GM23338 (cell line): ENCODE measurements around the gene GDAP1L1. TPM values are rescaled to one million over a fixed set of nuclear protein-coding genes. Genes with fewer than 3 reads are reported as not detected.
A peak's percentile ranks its signal among the peaks of the same experiment; 100 is the strongest.

Experiments used
- ATAC-seq: fragments of 200-7000 bp; cut with Tn5 transposase; 3 replicates; pipeline ENCODE4 v1.9.1; 2020
- DNase-seq: peaks from one replicate; pipeline ENCODE4 v3.0.0-alpha.2; 2015; ENCODE audit warnings: low spot score
- H2AFZ ChIP-seq: fragments of 200-600 bp; sonication (generic); 2 replicates; pipeline ENCODE4 v1.8.0; 2016; ENCODE audit warnings: antibody characterized with exemption, mild to moderate bottlenecking, moderate library complexity
- H3F3A ChIP-seq: fragments of 200-600 bp; sonication (generic); replicated peaks from 2 replicates; pipeline ENCODE4 v1.8.0; 2017; ENCODE audit warnings: antibody characterized with exemption, mixed run types, low read depth
- H3K27ac ChIP-seq: fragments of 200-600 bp; sonication (generic); 2 replicates; pipeline ENCODE4 v1.6.1; 2016; ENCODE audit warnings: low read depth
- H3K27me3 ChIP-seq: fragments of 200-600 bp; sonication (generic); 2 replicates; pipeline ENCODE4 v1.8.0; 2016; ENCODE audit warnings: mild to moderate bottlenecking, mixed run types, moderate library complexity; ENCODE audit not compliant: insufficient read depth
- H3K36me3 ChIP-seq: fragments of 200-600 bp; sonication (generic); 2 replicates; pipeline ENCODE4 v1.8.0; 2016; ENCODE audit warnings: mild to moderate bottlenecking; ENCODE audit not compliant: insufficient read depth
- H3K4me1 ChIP-seq: fragments of 200-600 bp; sonication (generic); 2 replicates; pipeline ENCODE4 v1.8.0; 2016; ENCODE audit warnings: mild to moderate bottlenecking, moderate library complexity; ENCODE audit not compliant: insufficient read depth
- H3K4me2 ChIP-seq: fragments of 200-600 bp; sonication (generic); 2 replicates; pipeline ENCODE4 v1.7.1; 2017; ENCODE audit warnings: mixed run types
- H3K4me3 ChIP-seq: fragments of 200-600 bp; sonication (generic); 2 replicates; pipeline ENCODE4 v1.6.1; 2016; ENCODE audit warnings: mixed run types
- H3K79me2 ChIP-seq: fragments of 200-600 bp; sonication (generic); replicated peaks from 2 replicates; pipeline ENCODE4 v1.8.0; 2017; ENCODE audit warnings: mild to moderate bottlenecking; ENCODE audit not compliant: insufficient read depth
- H3K9me2 ChIP-seq: fragments of 200-600 bp; sonication (generic); 2 replicates; pipeline ENCODE4 v1.8.0; 2017; ENCODE audit not compliant: insufficient read depth
- H4K20me1 ChIP-seq: fragments of 200-600 bp; sonication (generic); replicated peaks from 2 replicates; pipeline ENCODE4 v1.8.0; 2017; ENCODE audit warnings: mild to moderate bottlenecking; ENCODE audit not compliant: insufficient read depth
- H3K27ac Mint-ChIP-seq: 2 replicates; pipeline ENCODE4 v1.8.0; 2020; ENCODE audit warnings: inconsistent platforms, mild to moderate bottlenecking, moderate library complexity, mixed read lengths
- H3K27me3 Mint-ChIP-seq: 3 replicates; pipeline ENCODE4 v1.8.0; 2022; ENCODE audit warnings: low read depth, mild to moderate bottlenecking, moderate library complexity, mixed read lengths, inconsistent platforms; ENCODE audit not compliant: insufficient read depth, poor library complexity
- H3K36me3 Mint-ChIP-seq: 3 replicates; pipeline ENCODE4 v1.8.0; 2021; ENCODE audit warnings: low read depth, mild to moderate bottlenecking, inconsistent platforms, moderate library complexity, mixed read lengths
- H3K4me1 Mint-ChIP-seq: 3 replicates; pipeline ENCODE4 v1.8.0; 2020; ENCODE audit warnings: mild to moderate bottlenecking, inconsistent platforms, mixed read lengths
- H3K4me3 Mint-ChIP-seq: 3 replicates; pipeline ENCODE4 v1.8.0; 2021; ENCODE audit warnings: moderate library complexity, mild to moderate bottlenecking, inconsistent platforms, mixed read lengths
- H3K9me3 Mint-ChIP-seq: 3 replicates; pipeline ENCODE4 v1.8.0; 2020; ENCODE audit warnings: moderate library complexity, mild to moderate bottlenecking, inconsistent platforms, mixed read lengths
- CREB1 ChIP-seq: fragments of 250-450 bp; sonication (Bioruptor Pico); IDR thresholded peaks from 2 replicates; pipeline ENCODE4 v1.5.0; 2020; ENCODE audit warnings: low read depth, mild to moderate bottlenecking, moderate library complexity
- EZH2 ChIP-seq: fragments of 200-600 bp; sonication (generic); IDR thresholded peaks from one replicate; pipeline ENCODE4 v1.8.0; 2017; ENCODE audit warnings: antibody characterized with exemption, mild to moderate bottlenecking, low read depth; ENCODE audit not compliant: unreplicated experiment
- EZH2phosphoT487 ChIP-seq: fragments of 200-600 bp; sonication (generic); IDR thresholded peaks from one replicate; pipeline ENCODE4 v1.8.1; 2018; ENCODE audit warnings: antibody characterized with exemption; ENCODE audit not compliant: unreplicated experiment
- JUNB ChIP-seq: IDR thresholded peaks from one replicate; pipeline ENCODE4 v1.6.1; 2016; ENCODE audit warnings: antibody characterized with exemption; ENCODE audit not compliant: unreplicated experiment
- NANOG ChIP-seq: IDR thresholded peaks from 2 replicates; pipeline ENCODE4 v1.6.1; 2016; ENCODE audit warnings: antibody characterized with exemption, borderline replicate concordance
- POLR2AphosphoS5 ChIP-seq: IDR thresholded peaks from 2 replicates; pipeline ENCODE4 v1.6.1; 2016; ENCODE audit warnings: antibody characterized with exemption, low read depth
- REST ChIP-seq: IDR thresholded peaks from one replicate; pipeline ENCODE4 v1.6.1; 2018; ENCODE audit warnings: antibody characterized with exemption; ENCODE audit not compliant: unreplicated experiment
- STAT1 ChIP-seq: IDR thresholded peaks from one replicate; pipeline ENCODE4 v1.6.1; 2016; ENCODE audit warnings: antibody characterized with exemption; ENCODE audit not compliant: unreplicated experiment
- ZNF114 ChIP-seq: fragments of 250-450 bp; sonication (Bioruptor Pico); IDR thresholded peaks from 2 replicates; pipeline ENCODE4 v1.5.0; 2020; ENCODE audit warnings: mild to moderate bottlenecking, moderate library complexity
- ZNF331 ChIP-seq: fragments of 250-450 bp; sonication (Bioruptor Pico); IDR thresholded peaks from 2 replicates; pipeline ENCODE4 v1.5.0; 2020; ENCODE audit warnings: low read depth, mild to moderate bottlenecking, moderate library complexity
- ZNF462 ChIP-seq: fragments of 250-450 bp; sonication (Bioruptor Pico); IDR thresholded peaks from 2 replicates; pipeline ENCODE4 v1.5.0; 2020; ENCODE audit warnings: mild to moderate bottlenecking, moderate library complexity
- polyA plus RNA-seq: library from polyadenylated mRNA; unstranded; fragments of >200 nt; fragmentation: Nextera tagmentation; extraction: Ambion mirVana; gene quantifications from 2 replicates; pipeline ENCODE4 v1.2.1, GENCODE V29; 2016
- total RNA-seq: library from RNA; depleted of rRNA; stranded (reverse); fragments of >200 nt; shearing (Covaris generic); gene quantifications from 2 replicates; pipeline ENCODE4 v1.2.3, GENCODE V29; 2014
- TF ChIP-seq, protein P1 (sequence below), 2 experiments: fragments of 200-600 bp in 1 of 2; sonication (generic) in 1 of 2; conservative IDR thresholded peaks; 2 replicates each; pipeline versions ENCODE4 v1.5.1 to v1.6.1; 2016 to 2017; ENCODE audit warnings: antibody characterized with exemption in 2 of 2, low read depth in 2 of 2, mild to moderate bottlenecking in 2 of 2, moderate library complexity in 1 of 2
- TF ChIP-seq, protein P2 (sequence below): IDR thresholded peaks from 2 replicates; pipeline ENCODE4 v1.6.1; 2016; ENCODE audit warnings: antibody characterized with exemption

The GDAP1L1 gene
- total and polyA plus RNA-seq, 2 experiments from 2014 or later = 4.5 to 11.2 TPM

GRCh38 chr20:44231193-44231592 is 15.9 kb upstream of the GDAP1L1 start:
- H3K27me3 ChIP-seq = no peaks in the 10 kb centered on the region
- H3K27me3 Mint-ChIP-seq = peaks cover 5% of the 10 kb centered on the region
- H4K20me1 ChIP-seq = no peaks in the 10 kb centered on the region
- H3K9me3 Mint-ChIP-seq = no peaks in the 10 kb centered on the region
- H3K4me3 Mint-ChIP-seq = no peak overlapping the region
- H3K9me2 ChIP-seq = no peaks in the 10 kb centered on the region; the same call in 1 of the 2 replicates
- H3K36me3 ChIP-seq = no peaks in the 10 kb centered on the region
- peaks cover 10% of the 10 kb centered on the region for H3K4me1 ChIP-seq
- no peak overlapping the region for H3K4me3 ChIP-seq
- no peaks in the 10 kb centered on the region for H3K79me2 ChIP-seq
- no peak for ATAC-seq
- H2AFZ ChIP-seq = peak overlapping the region; percentile 83
- DNase-seq = no peak
- H3K4me2 ChIP-seq = peak overlapping the region; percentile 59; the same call in 1 of the 2 replicates
- no peak overlapping the region for H3K27ac ChIP-seq
- peak overlapping the region; percentile 47; the same call in 1 of the 2 replicates for H3K27ac Mint-ChIP-seq
- no peaks in the 10 kb centered on the region for H3K36me3 Mint-ChIP-seq
- TF ChIP-seq JUNB (no peak), ZNF462 (CRISPR knock-in tag) (no peak), NANOG (no peak), ZNF114 (CRISPR knock-in tag) (no peak), EZH2phosphoT487 (no peak), STAT1 (no peak), CREB1 (CRISPR knock-in tag) (no peak), POLR2AphosphoS5 (no peak), EZH2 (no peak), ZNF331 (CRISPR knock-in tag) (no peak), REST (no peak)
- TF ChIP-seq, protein P1, sequence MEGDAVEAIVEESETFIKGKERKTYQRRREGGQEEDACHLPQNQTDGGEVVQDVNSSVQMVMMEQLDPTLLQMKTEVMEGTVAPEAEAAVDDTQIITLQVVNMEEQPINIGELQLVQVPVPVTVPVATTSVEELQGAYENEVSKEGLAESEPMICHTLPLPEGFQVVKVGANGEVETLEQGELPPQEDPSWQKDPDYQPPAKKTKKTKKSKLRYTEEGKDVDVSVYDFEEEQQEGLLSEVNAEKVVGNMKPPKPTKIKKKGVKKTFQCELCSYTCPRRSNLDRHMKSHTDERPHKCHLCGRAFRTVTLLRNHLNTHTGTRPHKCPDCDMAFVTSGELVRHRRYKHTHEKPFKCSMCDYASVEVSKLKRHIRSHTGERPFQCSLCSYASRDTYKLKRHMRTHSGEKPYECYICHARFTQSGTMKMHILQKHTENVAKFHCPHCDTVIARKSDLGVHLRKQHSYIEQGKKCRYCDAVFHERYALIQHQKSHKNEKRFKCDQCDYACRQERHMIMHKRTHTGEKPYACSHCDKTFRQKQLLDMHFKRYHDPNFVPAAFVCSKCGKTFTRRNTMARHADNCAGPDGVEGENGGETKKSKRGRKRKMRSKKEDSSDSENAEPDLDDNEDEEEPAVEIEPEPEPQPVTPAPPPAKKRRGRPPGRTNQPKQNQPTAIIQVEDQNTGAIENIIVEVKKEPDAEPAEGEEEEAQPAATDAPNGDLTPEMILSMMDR (conservative IDR thresholded peaks at IDR 0.05; ENCODE audit: low read depth in 2 of 2) = no peak
- TF ChIP-seq, protein P2, sequence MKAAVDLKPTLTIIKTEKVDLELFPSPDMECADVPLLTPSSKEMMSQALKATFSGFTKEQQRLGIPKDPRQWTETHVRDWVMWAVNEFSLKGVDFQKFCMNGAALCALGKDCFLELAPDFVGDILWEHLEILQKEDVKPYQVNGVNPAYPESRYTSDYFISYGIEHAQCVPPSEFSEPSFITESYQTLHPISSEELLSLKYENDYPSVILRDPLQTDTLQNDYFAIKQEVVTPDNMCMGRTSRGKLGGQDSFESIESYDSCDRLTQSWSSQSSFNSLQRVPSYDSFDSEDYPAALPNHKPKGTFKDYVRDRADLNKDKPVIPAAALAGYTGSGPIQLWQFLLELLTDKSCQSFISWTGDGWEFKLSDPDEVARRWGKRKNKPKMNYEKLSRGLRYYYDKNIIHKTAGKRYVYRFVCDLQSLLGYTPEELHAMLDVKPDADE = no peak
- H3K4me1 Mint-ChIP-seq = peaks cover 22% of the 10 kb centered on the region
- no peaks in the 10 kb centered on the region for H3F3A ChIP-seq
